B cell (primary cell): ENCODE measurements around the gene SIRT7. TPM values are rescaled to one million over a fixed set of nuclear protein-coding genes. Genes with fewer than 3 reads are reported as not detected.

Experiments used
- ATAC-seq: fragments of 200-7000 bp; cut with Tn5 transposase; one replicate; pipeline ENCODE4 v1.10.0; 2021; ENCODE audit warnings: low read depth, mild to moderate bottlenecking, moderate number of reproducible peaks, moderate library complexity
- CTCF ChIA-PET: fragments of 350-600 bp; sonication (Branson Sonifier 250); formaldehyde crosslinking; loops from one replicate; lab custom pipeline; 2021; ENCODE audit warnings: antibody characterized with exemption, inconsistent platforms; lab: Charles Lee
- POLR2A ChIA-PET: fragments of 350-600 bp; sonication (Branson Sonifier 250); formaldehyde crosslinking; loops from one replicate; lab custom pipeline; 2021; ENCODE audit warnings: antibody characterized with exemption; lab: Charles Lee
- DNase-seq: peaks from one replicate; pipeline ENCODE4 v3.0.0; 2013
- H2AFZ ChIP-seq: 2 replicates; pipeline ENCODE4 v1.6.1; 2012; ENCODE audit warnings: mild to moderate bottlenecking, low read depth, low read length; ENCODE audit not compliant: insufficient read depth, poor library complexity, severe bottlenecking
- H3K27ac ChIP-seq, 2 donors: 1 replicate in 1 of 2; 2 replicates in 1 of 2; pipeline ENCODE4 v1.5.1; 2012 to 2013; ENCODE audit warnings: low read length in 2 of 2, mild to moderate bottlenecking in 2 of 2, moderate library complexity in 1 of 2
- H3K27me3 ChIP-seq, 4 experiments: fragments of 200-600 bp in 1 of 4; sonication (generic) in 1 of 4; replicated peaks in 1 of 4; 1 replicate in 2 of 4; 2 replicates in 2 of 4; pipeline versions ENCODE4 v1.6.1 to v1.7.0; 2013 to 2016; ENCODE audit warnings: low read length in 3 of 4, mild to moderate bottlenecking in 2 of 4, mixed read lengths in 1 of 4, moderate library complexity in 1 of 4; ENCODE audit not compliant: insufficient read depth in 4 of 4, control insufficient read depth in 3 of 4; ENCODE audit errors: control extremely low read depth in 1 of 4
- H3K36me3 ChIP-seq, 2 experiments: replicated peaks in 1 of 2; 1 replicate in 1 of 2; 2 replicates in 1 of 2; pipeline versions ENCODE4 v1.6.1 to v1.7.1; 2013; ENCODE audit warnings: low read length in 1 of 2; ENCODE audit not compliant: insufficient read depth in 2 of 2, control insufficient read depth in 1 of 2; ENCODE audit errors: control extremely low read depth in 1 of 2, extremely low read depth in 1 of 2
- H3K4me1 ChIP-seq, 2 donors: fragments of 200-600 bp in 1 of 2; sonication (generic) in 1 of 2; 1 replicate in 1 of 2; 2 replicates in 1 of 2; pipeline versions ENCODE4 v1.5.1 to v1.6.1; 2013 to 2017; ENCODE audit warnings: low read length in 2 of 2; ENCODE audit not compliant: control insufficient read depth in 2 of 2, insufficient read depth in 2 of 2
- H3K4me2 ChIP-seq: replicated peaks from 2 replicates; pipeline ENCODE3; 2012; ENCODE audit warnings: mild to moderate bottlenecking, low read depth, low read length; ENCODE audit not compliant: poor library complexity, severe bottlenecking
- H3K4me3 ChIP-seq, 5 experiments: fragments of 200-600 bp in 1 of 5; sonication (generic) in 1 of 5; 1 replicate in 3 of 5; 2 replicates in 2 of 5; pipeline versions ENCODE4 v1.5.1 to v1.7.0; 2011 to 2016; ENCODE audit warnings: low read length in 4 of 5, mild to moderate bottlenecking in 4 of 5, low read depth in 2 of 5, control low read depth in 1 of 5, moderate library complexity in 1 of 5; ENCODE audit not compliant: insufficient read depth in 1 of 5; ENCODE audit errors: control extremely low read depth in 1 of 5, extremely low read depth in 1 of 5
- H3K79me2 ChIP-seq: fragments of 200-600 bp; sonication (generic); one replicate; pipeline ENCODE4 v1.6.0; 2016; ENCODE audit warnings: low read length; ENCODE audit not compliant: control insufficient read depth, insufficient read depth
- H3K9ac ChIP-seq: fragments of 200-600 bp; sonication (generic); 2 replicates; pipeline ENCODE4 v1.6.1; 2017; ENCODE audit warnings: mild to moderate bottlenecking, low read length, moderate library complexity
- H3K9me3 ChIP-seq, 3 donors: one replicate each; pipeline versions ENCODE4 v1.6.1 to v1.7.1; 2013; ENCODE audit warnings: low read length in 2 of 3; ENCODE audit not compliant: control insufficient read depth in 2 of 3, insufficient read depth in 1 of 3; ENCODE audit errors: control extremely low read depth in 1 of 3
- H4K20me1 ChIP-seq: 2 replicates; pipeline ENCODE4 v1.6.0; 2012; ENCODE audit warnings: mild to moderate bottlenecking, low read length; ENCODE audit not compliant: insufficient read depth, control insufficient read depth, poor library complexity, severe bottlenecking
- H3K27ac Mint-ChIP-seq: one replicate; pipeline ENCODE4 v1.8.0; 2021; ENCODE audit warnings: mixed read lengths
- H3K27me3 Mint-ChIP-seq: one replicate; pipeline ENCODE4 v1.8.0; 2021; ENCODE audit warnings: mixed read lengths
- H3K4me1 Mint-ChIP-seq: one replicate; pipeline ENCODE4 v1.8.0; 2021; ENCODE audit warnings: mixed read lengths
- H3K4me3 Mint-ChIP-seq: one replicate; pipeline ENCODE4 v1.8.0; 2021; ENCODE audit warnings: mixed read lengths
- H3K9me3 Mint-ChIP-seq: one replicate; pipeline ENCODE4 v1.8.0; 2022; ENCODE audit warnings: mixed read lengths; ENCODE audit not compliant: insufficient read depth
- CTCF ChIP-seq: fragments of 200-600 bp; IDR thresholded peaks from one replicate; pipeline ENCODE4 v1.8.0; 2022; ENCODE audit warnings: antibody characterized with exemption, mild to moderate bottlenecking
- EZH2 ChIP-seq: IDR thresholded peaks from 2 replicates; pipeline ENCODE4 v1.6.1; 2012; ENCODE audit warnings: borderline replicate concordance, low read depth, mild to moderate bottlenecking, moderate library complexity, low read length; ENCODE audit not compliant: insufficient read depth, poor library complexity, severe bottlenecking
- WGBS: methylation state at CpG from one replicate; pipeline ENCODE4 v1.1.5; 2013; ENCODE audit warnings: missing lambda C conversion rate; ENCODE audit not compliant: insufficient coverage; 5-methylcytosine and 5-hydroxymethylcytosine counted together
- intact Hi-C: fragments of 100-400 bp; cut with micrococcal nuclease; formaldehyde crosslinking; loops from one replicate; pipeline ENCODE4 v1.10.0; 2022
- polyA plus RNA-seq: library from polyadenylated mRNA; depleted of rRNA; stranded (reverse); fragments of >200 nt; gene quantifications from 2 replicates; pipeline ENCODE4 v1.2.3, GENCODE V29; 2012
- total RNA-seq, 2 donors: library from RNA; stranded (reverse); fragments of 120-200 nt in 1 of 2; gene quantifications; 1 replicate in 1 of 2; 2 replicates in 1 of 2; pipeline versions ENCODE4 v1.2.3 to v1.2.4, GENCODE V29; 2013 to 2022

The SIRT7 gene
- total and polyA plus RNA-seq, 2 donors (not counting 1 experiment from before 2014, with no cell fraction given), result 77.2 to 82.7 TPM

DNA sequence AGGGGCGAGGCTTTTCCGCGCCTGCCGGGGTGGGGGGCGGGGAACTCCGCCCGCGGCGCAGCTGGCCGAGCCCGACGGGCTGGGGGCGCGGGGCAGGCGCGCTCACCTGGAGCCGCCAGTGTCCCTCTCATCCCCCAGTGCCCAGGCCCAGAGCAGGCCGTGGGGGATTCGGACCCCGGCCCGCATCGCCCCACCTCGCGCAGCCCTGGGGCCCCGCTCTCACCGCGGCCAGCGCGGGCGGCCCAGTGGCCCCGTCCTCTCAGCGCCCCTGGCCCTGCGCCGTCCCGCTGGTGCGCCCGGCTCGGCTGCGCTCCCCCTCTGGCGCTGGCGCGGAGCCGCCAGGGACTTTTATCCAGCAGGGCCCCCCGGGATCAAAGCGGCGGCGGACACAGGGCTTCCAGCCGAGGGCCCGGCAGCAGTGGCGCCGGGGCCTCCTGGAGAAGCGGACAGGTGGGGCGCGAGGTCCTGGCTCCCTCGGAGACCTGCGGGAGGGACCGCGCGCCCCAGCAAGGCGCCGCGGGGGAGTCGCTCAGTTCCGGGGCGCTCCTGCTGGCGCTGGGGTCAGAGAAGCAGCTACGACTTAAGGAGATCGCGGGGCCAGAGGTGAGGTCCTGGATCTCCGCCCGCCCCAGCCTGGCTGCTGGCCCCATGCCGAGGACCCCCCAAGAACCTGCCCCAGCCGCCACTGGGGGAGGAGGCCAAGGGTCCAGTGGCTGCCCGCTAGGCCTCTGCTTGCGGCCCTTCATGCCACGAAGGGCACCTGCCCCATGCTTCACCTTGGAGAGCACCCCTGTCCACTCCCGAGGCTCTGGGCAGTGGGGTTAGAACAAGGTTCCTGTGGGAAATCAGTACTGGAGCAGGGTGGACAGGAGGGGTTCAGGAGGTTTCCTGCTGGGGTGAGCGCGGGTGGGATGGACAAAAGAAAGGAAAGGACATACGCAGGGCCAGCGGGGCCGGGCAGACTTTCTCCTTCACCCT lies 43.8 kb upstream of the SIRT7 start:
- H3K27me3 Mint-ChIP-seq, result peaks cover 21% of the 10 kb centered on the region

More for the DNA sequence above, 43.8 kb upstream of the SIRT7 start:
- H3K4me1 ChIP-seq, result peaks cover 22 to 23% of the 10 kb centered on the region in 2 donors
- Mint-ChIP-seq H3K27ac (peak overlapping the region; percentile 41), H3K9me3 (no peaks in the 10 kb centered on the region), H3K4me1 (peaks cover 6% of the 10 kb centered on the region), H3K4me3 (peak overlapping the region; percentile 59)
- H3K9ac ChIP-seq, result no peak overlapping the region
- 25% methylated on average over 79 of the region's 82 CpGs for WGBS
- no peak for ATAC-seq
- H3K4me3 ChIP-seq, result no peak overlapping the region
- no peak overlapping the region for H2AFZ ChIP-seq
- peaks cover 0 to 47% (median 30%) of the 10 kb centered on the region in 4 experiments for H3K27me3 ChIP-seq
- ChIA-PET CTCF (interaction anchor here (3.0 kb wide), 1 partner anchor 194 kb away, joined by 39 read pairs; no protein-coding TSS in a partner anchor), POLR2A (no interaction called here)
- H3K27ac ChIP-seq, result no peak overlapping the region
- intact Hi-C loops, result no loop called here
- no peaks in the 10 kb centered on the region for H3K79me2 ChIP-seq
- peak overlapping the region; percentile 94 for H3K4me2 ChIP-seq
- no peaks in the 10 kb centered on the region for H4K20me1 ChIP-seq
- DNase-seq, result peak; percentile 28
- TF ChIP-seq EZH2 (no peak), CTCF (no peak)
- peaks cover 0 to 10% (median 0%) of the 10 kb centered on the region in 3 donors for H3K9me3 ChIP-seq
- H3K36me3 ChIP-seq, result no peaks in the 10 kb centered on the region
